ENCODE results near the gene TSKU.
"Not testable (repeated sequence)": the region's sequence is repeated elsewhere in the genome, so short reads cannot be mapped to it uniquely, and the experiment has no call there.

TSKU gene

DNA sequence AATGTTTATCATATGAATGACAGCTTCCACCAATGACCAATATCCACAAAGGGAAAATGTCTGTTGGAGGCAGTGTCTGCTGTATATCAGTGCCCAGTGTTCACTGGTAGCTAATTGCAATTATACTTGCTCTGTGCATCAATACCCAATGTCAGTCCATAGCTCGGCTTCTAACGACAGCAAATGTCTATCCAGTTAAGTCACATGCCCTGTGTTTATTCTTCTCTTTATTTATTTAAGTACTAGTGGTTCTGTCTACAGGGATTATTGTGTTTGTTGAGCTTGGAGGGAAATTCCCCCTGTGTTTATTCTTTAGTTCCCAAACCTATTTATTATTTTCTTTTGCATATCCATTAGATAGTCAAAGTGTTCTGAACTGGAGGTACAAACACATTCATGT, 18.6 kb downstream of the TSKU start:
- DNase-seq (ENCODE audit: low read depth): no peak

GRCh38 chr11:76802151-76802550, 19.0 kb downstream of the TSKU start:
- no peak for DNase-seq (ENCODE audit: low read depth)

DNA sequence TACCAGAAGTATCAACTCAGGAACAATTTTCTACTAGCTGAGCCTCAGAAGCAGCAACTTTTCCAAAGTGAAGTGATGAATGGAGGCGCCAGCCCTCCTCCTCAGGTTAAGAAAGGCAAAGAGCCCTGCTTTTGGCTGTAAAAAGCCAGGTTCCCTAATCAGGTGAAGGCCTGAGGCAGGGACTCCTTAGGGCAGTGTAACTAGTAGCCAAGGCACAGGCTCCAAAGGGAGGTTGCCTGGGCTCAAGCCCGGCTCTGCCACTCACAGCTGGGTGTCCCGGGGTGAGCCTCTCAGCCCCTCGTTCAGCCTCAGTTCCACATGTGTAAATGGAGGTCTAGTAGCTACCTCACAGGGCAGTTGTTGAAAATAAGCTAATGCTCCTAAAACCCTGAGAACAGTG, 19.5 kb downstream of the TSKU start:
- DNase-seq (ENCODE audit: low read depth): no peak

- no peak for DNase-seq (ENCODE audit: low read depth)
Measured at GRCh38 chr11:76803023-76803422, 19.9 kb downstream of the TSKU start.

DNA sequence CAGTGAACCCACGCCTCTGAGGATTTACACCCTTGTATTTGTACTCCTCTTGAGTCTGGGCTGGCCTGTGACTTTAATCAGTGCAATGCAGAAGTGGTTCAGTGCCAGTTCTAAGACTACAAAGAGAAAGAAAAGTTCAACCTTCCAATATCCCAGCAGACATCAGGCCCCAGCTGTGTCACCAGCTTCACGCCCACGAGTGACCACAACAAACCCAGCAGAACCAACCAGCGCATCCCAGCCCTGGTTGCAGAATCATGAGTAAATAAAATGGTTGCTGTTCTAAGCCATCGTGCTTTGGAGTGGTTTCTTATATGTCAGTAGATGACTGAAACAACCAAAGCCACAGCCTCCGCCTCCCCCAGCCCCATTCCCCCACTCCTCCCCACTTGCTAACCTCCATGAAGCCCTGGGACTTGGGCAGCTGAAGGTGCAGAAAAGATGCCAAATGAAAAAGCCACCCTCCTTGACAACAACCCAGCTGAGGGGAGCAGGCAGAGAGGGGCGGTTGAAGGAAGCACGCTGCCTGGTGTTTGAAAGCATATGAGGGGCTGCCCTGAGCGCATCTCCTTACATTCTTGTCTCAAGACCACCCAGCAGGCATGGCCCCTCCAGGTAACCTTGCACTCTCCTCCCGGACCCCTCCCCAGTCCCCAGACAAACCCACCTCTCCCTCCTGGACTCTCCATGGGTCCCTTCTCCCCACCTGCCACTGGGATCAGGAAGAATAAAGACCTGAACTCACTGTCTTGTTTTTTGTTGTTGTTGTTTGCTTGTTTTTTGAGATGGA, 20.9 kb downstream of the TSKU start:
- DNase-seq (ENCODE audit: low read depth): no peak

GRCh38 chr11:76805206-76805913, 22.2 kb downstream of the TSKU start:
- DNase-seq (ENCODE audit: low read depth): no peak

DNA sequence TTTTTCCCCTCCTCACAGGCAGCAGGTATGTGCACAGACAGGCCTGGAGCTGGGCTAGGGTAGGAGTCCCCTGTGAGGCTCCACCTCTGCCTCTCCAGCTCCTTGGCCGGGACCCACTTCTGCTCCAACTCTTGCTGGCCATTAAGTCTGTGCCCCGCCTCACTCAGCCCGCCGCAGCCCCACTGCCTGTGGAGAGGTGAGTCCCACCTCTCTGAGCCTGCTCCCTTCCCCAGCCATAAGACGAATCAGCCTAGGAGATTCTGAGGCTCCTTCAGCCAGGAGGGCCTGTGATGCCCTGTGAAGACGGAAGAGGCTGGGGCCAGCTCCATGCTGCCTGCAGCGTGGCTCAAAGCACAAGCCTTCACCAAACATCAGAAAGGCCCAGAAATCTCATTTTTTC, 23.0 kb downstream of the TSKU start:
- DNase-seq (ENCODE audit: low read depth): no peak

- DNase-seq (ENCODE audit: low read depth): no peak
Measured at GRCh38 chr11:76806608-76807205, 23.6 kb downstream of the TSKU start.

DNA sequence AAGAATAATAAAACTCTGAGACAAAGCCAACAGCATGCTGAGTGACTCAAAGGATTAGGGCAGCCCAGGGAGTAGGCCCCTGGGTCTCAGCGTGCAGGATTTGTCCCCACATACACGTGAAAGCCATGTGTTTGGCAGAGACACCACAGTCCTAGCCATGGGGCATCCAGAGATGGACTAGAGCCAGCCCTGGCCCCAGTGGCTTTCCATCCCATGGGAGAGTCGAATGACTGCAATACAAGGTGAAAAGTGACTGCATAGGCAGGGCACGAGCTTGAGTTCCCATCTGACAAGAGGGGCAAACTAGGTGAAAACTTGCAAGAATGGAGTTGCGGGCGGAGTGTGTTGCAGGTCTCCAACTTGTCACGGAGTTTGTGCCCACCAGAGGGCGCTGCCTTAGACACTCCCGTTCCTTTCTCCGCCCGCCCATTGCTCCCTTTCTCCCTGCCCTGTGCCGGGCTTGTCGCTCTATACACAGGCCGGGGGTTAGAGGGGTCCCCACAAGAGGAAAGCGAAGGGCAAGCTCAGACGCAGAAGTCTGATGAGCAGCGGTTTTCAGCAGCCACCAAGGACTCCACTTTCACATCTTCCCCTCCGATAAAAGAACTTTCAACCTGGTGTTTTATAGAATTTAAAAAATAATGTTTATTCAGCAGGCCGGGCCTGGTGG, 24.2 kb downstream of the TSKU start:
- no peak for DNase-seq (ENCODE audit: low read depth)

GRCh38 chr11:76808171-76808570, 25.0 kb downstream of the TSKU start:
- DNase-seq (ENCODE audit: low read depth): no peak

DNA sequence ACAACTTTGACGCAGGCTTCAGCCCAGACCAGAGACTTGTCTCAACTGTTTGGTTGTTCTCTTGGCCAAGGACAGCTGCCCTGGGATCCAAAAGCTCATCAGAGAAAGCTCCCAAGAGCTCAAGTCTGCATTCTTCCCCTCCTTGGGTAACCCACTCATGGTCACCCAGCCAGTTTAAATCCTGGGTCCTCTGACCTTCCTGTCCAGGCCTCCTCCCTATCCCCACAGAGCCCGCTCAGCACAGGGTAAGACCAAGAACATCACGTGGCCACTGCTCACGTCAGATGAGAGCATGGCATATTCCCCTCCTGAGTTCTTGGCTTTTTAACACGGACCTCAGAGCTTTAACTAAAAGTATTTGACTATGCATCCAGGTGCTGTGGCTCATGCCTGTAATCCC, 25.8 kb downstream of the TSKU start:
- DNase-seq (ENCODE audit: low read depth): no peak

- DNase-seq (ENCODE audit: low read depth): no peak
Measured at GRCh38 chr11:76810151-76810853, 27.1 kb downstream of the TSKU start.

- no peak for DNase-seq (ENCODE audit: low read depth)
Measured at GRCh38 chr11:76811259-76811658, 28.1 kb downstream of the TSKU start.

- no peak for DNase-seq (ENCODE audit: low read depth)
Measured at GRCh38 chr11:76814414-76814813, 31.3 kb downstream of the TSKU start.

GRCh38 chr11:76815678-76816077, 32.5 kb downstream of the TSKU start:
- DNase-seq (ENCODE audit: low read depth): not testable (repeated sequence)

GRCh38 chr11:76820184-76820566, 37.0 kb downstream of the TSKU start:
- no peak for DNase-seq (ENCODE audit: low read depth)

DNA sequence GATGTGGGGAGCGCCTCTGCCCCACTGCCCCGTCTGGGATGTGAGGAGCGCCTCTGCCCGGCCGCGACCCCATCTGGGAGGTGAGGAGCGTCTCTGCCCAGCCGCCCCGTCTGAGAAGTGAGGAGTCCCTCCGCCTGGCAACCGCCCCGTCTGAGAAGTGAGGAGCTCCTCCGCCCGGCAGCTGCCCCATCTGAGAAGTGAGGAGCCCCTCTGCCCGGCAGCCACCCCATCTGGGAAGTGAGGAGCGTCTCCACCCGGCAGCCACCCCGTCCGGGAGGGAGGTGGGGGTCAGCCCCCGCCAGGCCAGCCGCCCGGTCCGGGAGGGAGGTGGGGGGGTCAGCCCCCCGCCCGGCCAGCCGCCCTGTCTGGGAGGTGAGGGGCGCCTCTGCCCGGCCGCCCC, 38.2 kb downstream of the TSKU start:
- DNase-seq (ENCODE audit: low read depth): not testable (repeated sequence)

GRCh38 chr11:76822406-76822805, 39.2 kb downstream of the TSKU start:
- no peak for DNase-seq (ENCODE audit: low read depth)

DNA sequence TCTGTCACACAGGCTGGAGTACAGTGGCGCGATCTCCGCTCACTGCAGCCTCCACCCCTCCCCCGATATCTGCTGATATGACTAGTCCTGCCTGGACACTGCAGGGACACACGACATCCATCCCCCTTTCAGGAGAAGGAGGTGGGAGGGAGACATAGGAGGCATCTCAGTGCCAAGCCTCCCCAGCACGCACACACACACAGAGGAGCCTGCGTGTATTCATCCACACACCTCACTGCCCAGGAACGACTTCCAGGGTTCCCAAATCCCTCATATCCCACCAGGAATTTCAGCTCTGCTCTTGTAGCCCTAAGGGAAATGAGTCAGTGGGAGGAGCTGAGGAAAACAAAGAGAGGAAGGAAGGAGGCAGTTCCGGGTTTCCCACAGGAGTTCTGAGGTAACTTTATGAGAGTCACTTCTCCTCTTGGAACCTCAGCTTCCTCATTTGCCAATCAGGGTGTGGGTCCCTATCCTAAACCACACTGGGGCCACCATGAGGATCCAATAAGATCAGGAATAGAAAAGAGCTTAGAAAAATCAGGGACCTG, 40.4 kb downstream of the TSKU start:
- no peak for DNase-seq (ENCODE audit: low read depth)

GRCh38 chr11:76824083-76824939, 41.2 kb downstream of the TSKU start:
- no peak for DNase-seq (ENCODE audit: low read depth)
